T-cell (primary cell): Measurements from ENCODE around the gene GNB2. TPM values are rescaled to one million over a fixed set of nuclear protein-coding genes. Genes with fewer than 3 reads are reported as not detected.

ENCODE experiments used
- ATAC-seq, 4 experiments: fragments of 200-7000 bp in 3 of 4; fragments of 150-1000 bp in 1 of 4; cut with Tn5 transposase; replicated peaks in 1 of 4; 1 replicate in 3 of 4; 2 replicates in 1 of 4; pipeline ENCODE4 v1.10.0; 2021; ENCODE audit warnings: moderate library complexity in 3 of 4, mild to moderate bottlenecking in 2 of 4, moderate number of reproducible peaks in 1 of 4
- CTCF ChIA-PET, 2 donors: fragments of 300-600 bp; sonication (Branson Sonifier 250); formaldehyde crosslinking; loops; one replicate each; lab custom pipeline; 2022; ENCODE audit warnings: antibody characterized with exemption in 2 of 2; lab: Charles Lee
- POLR2A ChIA-PET, 2 donors: fragments of 300-600 bp; sonication (Branson Sonifier 250); formaldehyde crosslinking; loops; one replicate each; lab custom pipeline; 2022; ENCODE audit warnings: antibody characterized with exemption in 2 of 2; lab: Charles Lee
- DNase-seq, 35 experiments: peaks; one replicate each; pipeline versions ENCODE4 v3.0.0 to v3.0.0-alpha.2; 2013 to 2023
- H3K27ac ChIP-seq: one replicate; pipeline ENCODE4 v1.5.1; 2013; ENCODE audit warnings: low read length
- H3K27me3 ChIP-seq, 2 experiments: replicated peaks in 1 of 2; 1 replicate in 1 of 2; 2 replicates in 1 of 2; pipeline versions ENCODE4 v1.6.1 to v1.7.0; 2013; ENCODE audit warnings: low read length in 1 of 2, mixed read lengths in 1 of 2; ENCODE audit not compliant: control insufficient read depth in 2 of 2, insufficient read depth in 2 of 2; ENCODE audit errors: extremely low read depth in 1 of 2
- H3K36me3 ChIP-seq, 2 donors: 1 replicate in 1 of 2; 2 replicates in 1 of 2; pipeline versions ENCODE4 v1.6.1 to v1.7.0; 2013; ENCODE audit warnings: low read length in 1 of 2; ENCODE audit not compliant: control insufficient read depth in 2 of 2, insufficient read depth in 1 of 2; ENCODE audit errors: extremely low read depth in 1 of 2
- H3K4me1 ChIP-seq, 2 experiments: 1 replicate in 1 of 2; 2 replicates in 1 of 2; pipeline versions ENCODE4 v1.6.1 to v1.7.0; 2013; ENCODE audit warnings: low read length in 2 of 2, mixed read lengths in 1 of 2; ENCODE audit not compliant: insufficient read depth in 2 of 2, control insufficient read depth in 1 of 2; ENCODE audit errors: extremely low read depth in 1 of 2
- H3K4me3 ChIP-seq, 2 donors: 1 replicate in 1 of 2; 2 replicates in 1 of 2; pipeline versions ENCODE4 v1.5.1 to v1.7.0; 2013; ENCODE audit warnings: mild to moderate bottlenecking in 2 of 2, low read length in 1 of 2, moderate library complexity in 1 of 2; ENCODE audit not compliant: control insufficient read depth in 1 of 2; ENCODE audit errors: extremely low read depth in 1 of 2
- H3K9me3 ChIP-seq: 2 replicates; pipeline ENCODE4 v1.7.0; 2013
- H3K27ac Mint-ChIP-seq, 2 donors: one replicate each; pipeline ENCODE4 v1.8.0; 2020 to 2021; ENCODE audit warnings: mild to moderate bottlenecking in 2 of 2, mixed read lengths in 2 of 2
- H3K27me3 Mint-ChIP-seq, 2 donors: one replicate each; pipeline ENCODE4 v1.8.0; 2021 to 2022; ENCODE audit warnings: mixed read lengths in 2 of 2
- H3K36me3 Mint-ChIP-seq: one replicate; pipeline ENCODE4 v1.8.0; 2021; ENCODE audit warnings: mixed read lengths
- H3K4me1 Mint-ChIP-seq, 3 donors: one replicate each; pipeline ENCODE4 v1.8.0; 2020 to 2022; ENCODE audit warnings: mixed read lengths in 3 of 3, mild to moderate bottlenecking in 1 of 3
- H3K4me3 Mint-ChIP-seq, 3 donors: one replicate each; pipeline ENCODE4 v1.8.0; 2020 to 2022; ENCODE audit warnings: mild to moderate bottlenecking in 3 of 3, mixed read lengths in 3 of 3, moderate library complexity in 3 of 3
- H3K9me3 Mint-ChIP-seq, 3 donors: one replicate each; pipeline ENCODE4 v1.8.0; 2020 to 2022; ENCODE audit warnings: mixed read lengths in 3 of 3
- WGBS: methylation state at CpG from one replicate; pipeline ENCODE4 v1.1.5; 2013; ENCODE audit warnings: missing lambda C conversion rate; ENCODE audit not compliant: insufficient coverage; 5-methylcytosine and 5-hydroxymethylcytosine counted together
- total RNA-seq, 35 experiments: library from RNA in 6 of 35; stranded (reverse) in 6 of 35; fragments of 120-200 nt in 1 of 35; gene quantifications; one replicate each; pipeline versions ENCODE4 v1.2.1 to v1.2.4 and lab custom pipeline; 2013 to 2026

The GNB2 gene
- total RNA-seq, 5 donors from 2014 or later (not counting 1 experiment from before 2014, with no cell fraction given), result 101 to 175 (median 153) TPM

DNA sequence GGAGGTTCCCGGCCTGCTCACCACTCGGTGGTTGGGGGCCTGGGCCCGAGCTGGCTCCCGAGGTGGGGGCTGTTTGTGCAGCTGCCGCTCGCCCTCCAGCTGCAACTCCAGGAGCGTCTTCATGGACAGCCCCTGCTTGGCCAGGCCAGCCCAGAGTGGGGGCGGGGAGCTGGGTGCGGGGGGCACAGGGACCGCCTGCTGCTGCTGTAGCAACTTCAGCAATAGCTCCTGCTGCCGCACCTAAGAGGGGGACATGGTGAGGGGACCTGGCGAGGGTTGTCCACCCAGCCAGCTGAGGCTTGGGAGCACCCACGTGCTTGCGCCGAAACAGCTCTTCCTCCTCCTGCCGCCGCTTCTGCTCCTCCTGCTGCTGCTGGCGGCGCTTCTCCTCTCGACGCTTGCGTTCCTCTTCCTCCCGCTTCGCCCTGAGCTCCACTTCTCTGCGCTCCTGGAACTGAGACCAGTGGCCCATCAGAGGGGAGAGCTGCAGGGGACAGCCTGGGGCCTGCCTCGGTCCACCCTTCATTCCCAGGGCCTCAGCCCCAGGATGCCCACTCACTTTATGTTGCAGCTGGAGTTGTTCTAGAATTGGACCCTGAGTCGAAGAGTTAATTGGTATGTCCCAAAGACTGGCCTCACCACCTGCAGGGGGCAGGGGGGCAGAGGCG lies 9.6 kb downstream of the GNB2 start:
- H3K27ac Mint-ChIP-seq, result no peak overlapping the region
- DNase-seq (no peak), ATAC-seq (no peak)
- Histone ChIP-seq H3K27ac (no peak overlapping the region), H3K9me3 (no peaks in the 10 kb centered on the region), H3K4me1 (peaks cover 9 to 41% of the 10 kb centered on the region in 2 experiments), H3K27me3 (peaks cover 0 to 2% of the 10 kb centered on the region in 2 experiments), H3K4me3 (no peak overlapping the region), H3K36me3 (peaks cover 32 to 83% of the 10 kb centered on the region in 2 donors)
- WGBS, result 95% methylated on average over 21 of the region's 28 CpGs
- ChIA-PET CTCF (interaction anchor here in 1 of 2 donors (0.6 to 1.5 kb wide), 2 partner anchors 8 to 10 kb away, joined by 3 to 4 read pairs; no protein-coding TSS in a partner anchor), POLR2A (no interaction called here)
- no peaks in the 10 kb centered on the region for H3K9me3 Mint-ChIP-seq
- no peak overlapping the region for H3K4me3 Mint-ChIP-seq
- H3K36me3 Mint-ChIP-seq, result peaks cover 15% of the 10 kb centered on the region
- H3K27me3 Mint-ChIP-seq, result no peaks in the 10 kb centered on the region
- H3K4me1 Mint-ChIP-seq, result peaks cover 29 to 36% (median 32%) of the 10 kb centered on the region in 3 donors

DNA sequence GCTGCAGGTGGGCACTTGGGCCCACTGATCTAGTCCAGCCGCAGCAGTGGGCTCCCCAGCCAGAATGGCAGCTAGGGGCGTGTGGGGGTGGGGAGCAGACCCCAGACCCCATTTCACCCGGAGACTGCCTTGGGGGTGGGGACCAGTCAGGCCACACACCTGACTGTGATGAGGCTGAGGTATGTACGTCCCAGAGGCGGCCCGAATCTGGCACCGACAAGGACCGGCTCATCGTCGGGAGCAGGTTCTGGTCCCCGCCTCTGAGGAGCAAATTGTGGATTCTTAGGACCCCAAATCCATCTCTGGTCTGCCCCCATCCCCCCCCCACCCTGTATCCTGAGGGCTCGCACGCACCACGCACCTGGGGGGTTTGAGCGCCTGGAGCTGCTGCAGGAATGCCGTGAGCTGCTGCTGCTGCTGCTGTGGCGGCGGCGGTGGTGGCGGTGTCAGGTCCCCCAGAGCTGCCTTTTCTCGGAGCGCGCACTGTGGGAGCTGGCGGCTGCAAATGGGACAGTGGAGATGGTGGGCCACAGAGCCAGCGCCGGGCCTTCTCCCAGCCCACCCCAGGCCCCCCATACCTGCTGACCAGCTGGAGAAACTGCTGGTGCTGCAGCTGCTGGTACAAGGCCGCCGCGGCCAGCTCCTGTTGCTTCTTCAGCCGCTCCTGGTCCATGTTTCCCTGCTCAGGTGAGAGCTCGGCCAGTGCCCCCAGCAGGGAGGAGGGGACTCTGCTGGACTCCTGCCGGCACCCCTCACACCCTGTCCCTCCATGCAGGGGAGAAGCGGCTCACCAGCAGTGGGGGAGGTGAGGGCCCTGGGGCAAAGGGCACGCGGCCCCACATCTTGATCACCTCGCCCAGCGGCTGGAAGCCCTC lies 10.4 kb downstream of the GNB2 start:
- Mint-ChIP-seq H3K9me3 (no peaks in the 10 kb centered on the region), H3K4me3 (no peak overlapping the region), H3K27ac (no peak overlapping the region), H3K4me1 (peaks cover 27 to 36% (median 32%) of the 10 kb centered on the region in 3 donors), H3K36me3 (peaks cover 10% of the 10 kb centered on the region), H3K27me3 (no peaks in the 10 kb centered on the region)
- POLR2A ChIA-PET, result no interaction called here
- DNase-seq, result no peak
- Histone ChIP-seq H3K4me1 (peaks cover 9 to 41% of the 10 kb centered on the region in 2 experiments), H3K27me3 (peaks cover 0 to 2% of the 10 kb centered on the region in 2 experiments), H3K9me3 (no peaks in the 10 kb centered on the region), H3K27ac (no peak overlapping the region), H3K36me3 (peaks cover 36 to 83% of the 10 kb centered on the region in 2 donors), H3K4me3 (no peak overlapping the region)
- ATAC-seq, result no peak
- WGBS, result 97% methylated on average over 24 of the region's 37 CpGs
- CTCF ChIA-PET, result interaction anchor here in 1 of 2 donors (0.6 to 1.5 kb wide), 2 partner anchors 7 to 9 kb away, joined by 3 to 4 read pairs; no protein-coding TSS in a partner anchor

- Mint-ChIP-seq H3K27ac (no peak overlapping the region), H3K36me3 (peaks cover 10% of the 10 kb centered on the region), H3K9me3 (no peaks in the 10 kb centered on the region), H3K4me1 (peaks cover 28 to 35% (median 32%) of the 10 kb centered on the region in 3 donors), H3K4me3 (no peak overlapping the region), H3K27me3 (no peaks in the 10 kb centered on the region)
- H3K27ac ChIP-seq, result no peak overlapping the region
- H3K36me3 ChIP-seq, result peaks cover 36 to 83% of the 10 kb centered on the region in 2 donors
- 95% methylated on average over 9 of the region's 16 CpGs for whole genome bisulfite sequencing
- H3K9me3 ChIP-seq, result no peaks in the 10 kb centered on the region
- ATAC-seq (no peak), DNase-seq (no peak)
- CTCF ChIA-PET, result no interaction called here
- POLR2A ChIA-PET, result interaction anchor here in 1 of 2 donors (0.6 kb wide), 1 partner anchor 190 kb away, joined by 4 read pairs; the partner anchor contains the start of gene SRRT
- no peak overlapping the region for H3K4me3 ChIP-seq
- peaks cover 0 to 2% of the 10 kb centered on the region in 2 experiments for H3K27me3 ChIP-seq
- H3K4me1 ChIP-seq, result peaks cover 10 to 41% of the 10 kb centered on the region in 2 experiments
Observed at GRCh38 chr7:100684534-100685042, 11.0 kb downstream of the GNB2 start.

DNA sequence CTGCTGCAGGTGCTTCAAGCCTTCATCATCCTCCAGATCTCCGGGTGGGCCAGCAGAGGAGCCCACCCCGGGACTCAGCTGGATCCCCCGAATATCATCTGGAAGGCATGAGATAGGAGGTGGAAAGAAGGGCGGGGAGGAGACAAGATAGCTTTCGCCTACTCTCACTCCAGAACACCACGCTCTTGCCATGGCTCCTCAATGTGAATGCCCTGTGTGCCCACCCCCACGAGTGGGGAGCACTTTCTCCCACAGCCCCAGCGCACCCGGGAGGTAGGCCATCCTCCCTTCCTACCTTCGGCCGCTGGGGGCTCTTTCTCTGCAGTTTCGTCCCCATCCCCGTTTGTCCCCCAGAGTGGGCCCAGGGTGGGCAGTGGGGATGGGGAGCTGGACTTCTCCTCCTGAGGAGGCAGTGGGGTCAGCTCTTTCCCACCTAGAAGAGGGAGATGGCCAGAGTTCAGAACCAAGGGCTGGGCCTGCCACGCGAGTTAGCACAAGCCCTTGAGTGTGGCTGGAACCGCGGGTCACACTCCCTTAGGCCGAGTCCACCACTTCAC lies 11.6 kb downstream of the GNB2 start:
- Histone ChIP-seq H3K9me3 (no peaks in the 10 kb centered on the region), H3K36me3 (peaks cover 36 to 78% of the 10 kb centered on the region in 2 donors), H3K27ac (no peak overlapping the region), H3K4me1 (peaks cover 9 to 39% of the 10 kb centered on the region in 2 experiments), H3K27me3 (peaks cover 0 to 2% of the 10 kb centered on the region in 2 experiments), H3K4me3 (no peak overlapping the region)
- Mint-ChIP-seq H3K4me1 (peaks cover 22 to 31% (median 30%) of the 10 kb centered on the region in 3 donors), H3K9me3 (no peaks in the 10 kb centered on the region), H3K27ac (no peak overlapping the region), H3K4me3 (no peak overlapping the region), H3K27me3 (no peaks in the 10 kb centered on the region), H3K36me3 (peaks cover 10% of the 10 kb centered on the region)
- ATAC-seq, result no peak
- WGBS, result 93% methylated on average over 6 of the region's 18 CpGs
- ChIA-PET POLR2A (interaction anchor here in 1 of 2 donors (0.6 kb wide), 1 partner anchor 190 kb away, joined by 4 read pairs; the partner anchor contains the start of gene SRRT), CTCF (interaction anchor here in 1 of 2 donors (0.6 kb wide), 1 partner anchor 297 kb away, joined by 3 read pairs; no protein-coding TSS in a partner anchor)
- DNase-seq, result no peak

DNA sequence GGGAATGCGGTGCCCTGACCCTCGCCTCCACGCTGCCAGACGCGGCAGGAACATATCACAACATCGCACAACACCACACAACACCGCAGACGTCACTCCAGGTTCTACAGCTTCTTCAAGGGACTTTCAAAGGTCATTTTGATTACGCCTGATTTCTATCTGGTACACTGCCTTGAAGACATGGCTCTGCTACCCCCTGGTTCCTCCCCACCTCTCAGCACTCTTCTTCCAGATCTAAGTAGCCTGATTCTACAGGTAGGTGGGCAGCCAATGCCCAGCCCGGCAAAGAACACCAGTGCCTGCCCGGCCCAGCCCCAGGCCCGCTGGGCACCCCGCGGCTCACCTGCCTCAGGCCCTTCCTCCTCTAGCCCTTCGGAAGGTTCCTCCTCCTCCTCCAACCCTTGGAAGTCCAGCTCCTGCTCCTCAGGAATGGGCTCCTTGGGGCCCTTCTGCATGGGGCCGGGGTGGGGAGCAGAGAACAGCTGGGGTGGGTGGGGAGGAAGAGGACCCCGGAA lies 12.1 kb downstream of the GNB2 start:
- CTCF ChIA-PET, result interaction anchor here in 1 of 2 donors (0.6 kb wide), 1 partner anchor 298 kb away, joined by 3 read pairs; no protein-coding TSS in a partner anchor
- Histone ChIP-seq H3K36me3 (peaks cover 36 to 78% of the 10 kb centered on the region in 2 donors), H3K27me3 (peaks cover 0 to 2% of the 10 kb centered on the region in 2 experiments), H3K27ac (no peak overlapping the region), H3K9me3 (no peaks in the 10 kb centered on the region), H3K4me3 (no peak overlapping the region), H3K4me1 (peaks cover 9 to 34% of the 10 kb centered on the region in 2 experiments)
- Mint-ChIP-seq H3K4me3 (no peak overlapping the region), H3K36me3 (peaks cover 10% of the 10 kb centered on the region), H3K9me3 (no peaks in the 10 kb centered on the region), H3K27me3 (no peaks in the 10 kb centered on the region), H3K4me1 (peaks cover 17 to 29% (median 26%) of the 10 kb centered on the region in 3 donors), H3K27ac (no peak overlapping the region)
- DNase-seq, result no peak
- ATAC-seq, result no peak
- WGBS, result 81% methylated on average over 8 of the region's 17 CpGs
- POLR2A ChIA-PET, result no interaction called here
